Renal cortical epithelial cell (primary cell): ENCODE results near the gene ARHGAP26. TPM values are rescaled to one million over a fixed set of nuclear protein-coding genes. Genes with fewer than 3 reads are reported as not detected.
"Not testable (repeated sequence)": the region's sequence is repeated elsewhere in the genome, so short reads cannot be mapped to it uniquely, and the experiment has no call there.

Experiments
- DNase-seq: peaks from one replicate; pipeline ENCODE4 v3.0.0-alpha.2; 2011; ENCODE audit warnings: low read depth
- total RNA-seq: library from RNA; depleted of rRNA; stranded (reverse); fragments of >200 nt; gene quantifications from 2 replicates; pipeline ENCODE4 v1.2.3, GENCODE V29; 2014

ARHGAP26 gene
- total RNA-seq, 1 donor from 2014 or later, result 10.4 TPM

DNA sequence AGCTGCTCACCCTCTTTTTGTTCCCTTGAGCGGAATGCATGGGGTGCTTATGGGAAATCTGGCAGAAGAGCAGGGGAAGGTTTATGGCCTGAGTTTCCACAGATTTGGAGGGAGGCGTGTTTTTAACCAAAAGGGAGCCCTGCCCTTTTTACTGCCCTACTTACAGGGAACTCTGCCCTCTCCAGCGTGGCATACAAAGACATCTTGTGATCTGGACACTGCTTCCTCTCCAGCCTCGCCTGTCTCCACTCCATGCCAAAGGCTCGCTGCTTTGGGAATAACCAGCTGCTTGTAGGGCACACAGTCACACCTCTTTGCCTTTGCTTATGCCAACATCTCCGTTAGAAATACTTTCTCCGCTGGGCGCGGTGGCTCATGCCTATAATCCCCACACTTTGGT, 314.2 kb downstream of the ARHGAP26 start:
- DNase-seq, result no peak

GRCh38 chr5:143085319-143085917, 315.2 kb downstream of the ARHGAP26 start:
- DNase-seq, result no peak

GRCh38 chr5:143086546-143086907, 316.4 kb downstream of the ARHGAP26 start:
- no peak for DNase-seq

DNA sequence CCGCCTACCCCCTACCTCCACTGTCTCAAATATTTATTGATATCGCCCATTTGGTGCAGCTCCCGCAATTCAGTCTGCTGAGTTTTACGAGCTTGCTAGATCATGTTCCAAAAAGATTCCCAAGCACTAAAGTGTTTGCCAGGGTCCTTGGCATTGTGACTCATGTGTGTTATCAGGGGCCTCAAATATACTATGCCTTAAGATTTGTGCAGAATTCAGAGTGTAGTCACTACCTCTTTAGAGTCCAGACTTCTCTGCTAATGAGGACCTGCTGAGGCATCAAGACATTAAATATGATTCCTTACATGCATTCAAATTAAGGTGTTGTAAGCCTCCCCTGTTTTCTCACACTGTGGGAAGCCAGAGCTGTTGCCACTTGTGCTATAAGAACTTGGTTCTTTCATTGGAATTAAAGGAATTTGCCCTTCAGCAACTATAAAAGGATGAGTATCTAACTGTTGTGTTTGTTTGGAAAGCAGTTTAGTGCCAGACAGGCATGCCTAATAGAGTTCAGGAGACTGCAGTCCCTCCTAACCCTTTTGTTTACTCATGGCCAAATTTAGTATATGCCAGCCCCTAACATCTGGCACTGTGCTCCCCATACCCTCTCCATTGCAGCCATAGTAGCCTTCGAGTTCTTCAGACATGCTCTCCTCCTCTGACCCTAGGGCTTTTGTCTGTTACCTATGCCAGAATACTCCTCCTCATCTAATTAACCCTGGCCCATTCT, 316.9 kb downstream of the ARHGAP26 start:
- DNase-seq, result peak; percentile 85

DNA sequence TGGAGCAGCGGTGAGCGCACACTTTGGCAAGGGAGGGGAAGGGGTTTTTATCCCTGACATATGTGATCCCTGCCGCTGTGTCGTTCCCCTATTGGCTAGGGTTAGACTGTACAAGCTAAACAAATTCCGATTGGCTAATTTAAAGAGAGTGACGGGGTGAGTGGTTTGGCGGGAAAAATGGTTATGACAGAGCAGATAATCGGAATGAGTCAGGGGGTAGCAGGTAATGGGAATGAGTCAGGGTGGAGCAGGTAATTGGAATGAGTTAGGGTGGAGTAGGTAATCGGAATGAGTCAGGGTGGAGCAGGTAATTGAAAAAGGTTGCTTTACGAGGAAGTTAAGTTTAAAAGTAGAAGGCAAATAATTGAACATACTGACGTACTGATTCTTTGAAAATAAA, 318.5 kb downstream of the ARHGAP26 start:
- not testable (repeated sequence) for DNase-seq

- not testable (repeated sequence) for DNase-seq
These were observed 319.9 kb downstream of the ARHGAP26 start for GRCh38 chr5:143090044-143090443.

DNA sequence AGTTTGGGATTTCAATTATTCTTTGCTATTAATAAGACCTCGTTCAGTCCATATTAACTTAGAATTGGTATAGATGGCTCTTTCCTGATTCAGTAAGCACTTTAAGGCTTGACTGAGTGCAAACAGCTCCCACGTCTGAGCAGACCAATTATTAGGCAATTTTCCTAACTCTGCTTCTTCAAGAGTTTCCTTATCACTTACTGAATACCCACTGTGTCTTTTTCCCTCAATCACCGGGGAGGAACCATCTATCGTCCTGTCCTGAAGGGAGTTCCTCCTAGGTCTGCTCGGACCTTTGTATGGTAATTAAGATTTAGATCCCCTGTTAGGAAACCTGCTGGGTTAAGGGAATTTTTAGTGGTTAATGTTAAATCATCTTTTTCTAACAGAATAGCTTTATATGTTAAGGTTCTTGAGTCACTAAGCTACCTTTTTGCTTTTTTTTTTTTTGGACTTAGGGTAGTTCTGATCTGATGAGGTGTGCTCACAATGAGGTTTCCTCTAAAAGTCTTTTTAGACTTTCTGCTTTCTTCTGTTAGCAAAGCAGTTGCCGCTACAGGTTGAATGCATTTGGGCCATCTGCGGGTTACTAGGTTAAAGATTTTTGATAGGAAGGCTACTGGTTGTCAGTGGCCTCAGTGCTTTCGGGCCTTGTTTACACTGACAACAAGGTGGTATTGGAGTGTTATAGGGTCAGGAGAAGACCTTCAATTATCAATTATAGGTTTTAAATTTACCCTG, 322.7 kb downstream of the ARHGAP26 start:
- not testable (repeated sequence) for DNase-seq

GRCh38 chr5:143093452-143094086, 323.4 kb downstream of the ARHGAP26 start:
- no peak for DNase-seq

DNA sequence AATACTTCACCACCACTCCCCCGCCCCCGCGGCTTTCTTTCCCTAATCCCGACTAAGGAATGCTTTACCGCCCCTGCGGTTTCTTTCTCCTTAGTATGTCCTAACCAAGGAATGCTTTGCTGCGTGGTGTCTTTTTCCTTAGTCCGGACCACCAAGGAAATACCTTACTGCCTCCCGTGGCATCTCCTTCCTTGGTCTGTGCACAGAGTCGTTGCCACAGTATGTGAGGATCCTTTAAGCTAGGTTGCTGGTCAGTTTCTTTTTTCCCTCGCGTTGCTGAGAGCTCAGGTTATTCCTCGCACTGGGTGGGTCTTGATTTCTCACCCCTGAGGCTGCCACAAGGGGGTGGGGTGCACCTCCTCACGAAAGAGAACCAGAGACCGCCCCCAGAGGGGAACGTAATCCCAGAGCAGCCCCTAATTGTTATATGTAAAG, 323.9 kb downstream of the ARHGAP26 start:
- peak; percentile 65 for DNase-seq

- DNase-seq, result not testable (repeated sequence)
These were observed 324.4 kb downstream of the ARHGAP26 start for GRCh38 chr5:143094608-143095007.

DNA sequence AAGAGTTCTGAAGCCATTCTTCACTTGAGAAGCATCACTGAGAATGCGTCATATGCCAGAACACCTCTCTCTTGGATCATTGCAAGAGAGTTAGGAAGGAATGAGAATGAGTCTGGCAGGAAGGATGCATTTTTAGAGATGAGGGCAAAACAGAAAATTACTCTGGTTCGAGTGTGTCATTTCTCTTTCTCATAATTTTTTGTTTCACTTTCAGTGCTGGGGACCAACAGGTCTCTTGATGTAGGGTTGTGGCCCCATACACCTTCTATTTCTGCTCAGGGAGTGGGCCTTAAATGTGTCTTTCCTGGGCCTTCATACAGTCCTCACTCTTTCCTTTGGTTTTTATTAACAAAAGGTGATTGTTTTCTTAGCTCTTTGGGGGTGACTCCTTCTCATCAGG, 330.9 kb downstream of the ARHGAP26 start:
- DNase-seq, result no peak

DNA sequence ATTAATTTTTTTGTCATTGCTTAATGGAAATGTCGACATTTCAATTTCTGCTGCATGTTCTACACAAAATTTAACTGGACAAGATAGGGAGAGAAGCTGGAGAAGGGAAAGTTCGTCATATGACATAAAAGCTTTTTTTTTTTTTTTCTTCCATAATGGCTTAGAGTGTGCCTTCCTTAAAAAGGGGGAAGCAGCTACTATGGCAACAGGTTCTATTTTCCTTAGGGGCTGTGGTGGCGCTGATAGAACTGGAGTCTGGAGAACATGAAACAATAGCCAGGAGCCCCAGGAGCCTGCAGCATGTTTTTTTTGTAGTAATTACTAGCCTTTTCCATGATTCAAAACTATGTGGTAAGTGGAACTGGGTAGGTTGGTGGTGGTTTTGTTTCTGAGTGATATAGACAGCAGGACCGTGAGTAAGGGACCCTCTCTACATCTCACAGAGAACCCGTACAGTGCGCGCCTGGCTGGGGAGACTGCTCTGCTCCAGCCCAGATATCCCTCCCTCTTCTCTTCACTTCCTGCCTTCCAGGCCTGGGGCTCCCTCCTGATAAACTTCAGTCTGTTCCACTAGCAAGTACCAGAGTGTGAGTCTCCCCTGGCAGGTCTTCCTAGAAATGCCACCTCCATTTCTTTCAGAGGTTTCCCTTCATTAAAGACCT, 331.7 kb downstream of the ARHGAP26 start:
- DNase-seq, result no peak

DNA sequence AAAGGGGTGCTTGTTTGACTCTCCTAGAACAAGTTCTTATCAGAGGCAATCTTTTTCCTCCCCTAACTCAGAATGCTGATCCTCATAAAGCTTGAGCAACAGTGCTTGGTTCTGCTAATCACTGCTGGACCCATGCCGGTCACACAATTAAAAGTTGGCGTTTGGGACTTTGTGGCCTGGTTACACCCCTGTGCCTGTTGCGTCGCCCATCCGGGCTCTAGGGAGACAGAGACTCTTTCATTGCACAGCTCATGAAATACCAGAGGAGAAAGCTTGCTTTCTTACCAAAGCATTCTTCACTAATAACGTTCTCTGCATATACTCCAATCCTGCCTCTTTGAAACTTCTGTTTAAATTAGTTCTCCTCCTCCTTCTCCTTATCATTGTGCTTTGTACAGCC, 332.2 kb downstream of the ARHGAP26 start:
- no peak for DNase-seq

DNA sequence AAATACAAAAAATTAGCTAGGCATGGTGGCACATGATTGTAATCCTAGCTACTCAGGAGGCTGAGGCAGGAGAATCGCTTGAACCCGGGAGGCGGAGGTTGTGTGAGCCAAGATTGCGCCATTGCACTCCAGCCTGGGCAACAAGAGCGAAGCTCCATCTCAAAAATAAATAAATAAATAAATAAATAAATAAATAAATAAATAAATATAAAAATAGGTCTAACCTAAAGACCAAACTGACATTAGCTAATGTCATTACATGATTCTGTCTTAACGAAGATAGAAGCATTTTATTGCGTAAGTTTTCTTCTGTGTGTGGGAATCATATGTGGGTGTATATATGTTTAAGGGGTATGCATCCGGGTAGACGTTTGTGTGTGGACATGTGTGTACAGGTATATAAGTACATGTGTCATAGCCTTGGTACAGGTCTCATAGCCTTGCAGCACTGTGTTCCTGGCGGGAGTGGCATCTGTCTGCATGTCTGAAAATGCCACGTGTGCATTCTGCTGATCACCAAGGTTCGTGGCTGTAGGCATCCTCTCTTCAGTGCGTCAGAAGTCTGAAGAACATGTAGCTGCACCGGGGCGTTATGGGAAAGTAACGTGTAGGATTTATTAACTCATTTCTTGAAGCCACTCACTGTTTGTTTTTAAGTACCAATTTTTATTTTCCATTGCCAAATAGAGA, 335.2 kb downstream of the ARHGAP26 start:
- DNase-seq, result no peak

DNA sequence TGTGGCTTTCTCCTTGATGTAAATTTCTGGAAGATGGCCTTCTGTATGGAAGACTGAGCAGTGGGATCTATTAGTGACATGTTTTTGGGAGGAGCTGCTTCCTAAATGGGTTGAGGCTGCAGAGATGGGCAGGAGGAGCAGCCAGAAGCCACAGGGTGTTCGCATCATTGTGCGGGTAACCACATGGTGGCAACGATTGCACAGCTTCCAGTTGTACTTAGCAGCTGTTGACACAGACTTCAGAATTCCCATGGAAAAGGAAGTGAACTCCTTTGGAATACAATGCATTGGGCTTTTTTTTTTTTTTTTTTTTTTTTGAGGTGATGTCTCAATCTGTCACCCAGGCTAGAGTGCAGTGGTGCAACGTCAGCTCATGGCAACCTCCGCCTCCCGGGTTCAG, 336.0 kb downstream of the ARHGAP26 start:
- peak; percentile 79 for DNase-seq

DNA sequence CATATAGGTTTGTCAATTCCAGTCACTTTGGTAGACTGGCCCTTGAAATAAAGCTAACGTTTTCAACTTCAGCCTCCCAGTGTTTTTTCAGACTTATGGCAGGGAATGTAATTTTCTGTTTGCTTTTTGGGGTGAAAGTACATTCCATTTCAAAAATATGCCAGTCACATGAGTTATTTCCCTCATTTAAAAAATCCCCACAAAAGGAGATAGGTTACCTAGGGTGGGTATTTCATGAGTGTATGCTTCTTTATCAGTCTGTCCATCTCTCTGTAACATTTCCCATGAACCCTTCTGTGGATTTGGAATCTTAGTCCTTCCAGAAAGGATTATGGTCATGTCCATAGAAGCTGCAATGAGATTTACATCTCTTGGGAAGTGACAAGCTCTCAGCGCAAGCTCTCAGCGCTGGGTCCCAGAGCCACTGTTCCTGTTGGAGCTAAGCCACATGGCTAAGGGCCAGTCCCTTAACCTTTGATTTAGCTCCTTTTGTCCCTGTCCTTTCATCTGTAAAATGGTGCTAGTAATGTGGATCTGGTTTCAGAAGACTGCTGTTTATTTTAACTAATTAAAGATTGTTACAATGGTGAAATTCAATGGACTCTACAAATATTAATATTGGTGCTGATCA, 338.4 kb downstream of the ARHGAP26 start:
- peak; percentile 47 for DNase-seq

DNA sequence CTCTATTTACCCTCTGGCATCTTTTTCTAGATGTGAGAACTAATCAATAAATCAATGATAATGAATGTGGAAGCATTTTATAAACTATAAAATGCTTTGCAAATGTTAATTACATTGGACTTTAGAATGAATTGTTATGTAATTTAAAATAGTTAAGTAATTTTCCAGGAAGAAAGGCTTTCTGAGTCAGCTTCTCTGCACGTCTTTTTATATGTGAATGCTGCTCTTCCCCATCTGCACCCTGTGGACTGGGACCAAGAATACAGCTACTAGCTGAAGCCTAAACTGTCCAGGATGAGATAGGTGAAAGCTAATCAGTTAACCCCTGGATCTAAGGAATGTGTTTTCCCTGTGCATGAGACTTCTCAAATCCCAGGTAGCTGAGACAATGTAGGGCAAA, 340.4 kb downstream of the ARHGAP26 start:
- no peak for DNase-seq

DNA sequence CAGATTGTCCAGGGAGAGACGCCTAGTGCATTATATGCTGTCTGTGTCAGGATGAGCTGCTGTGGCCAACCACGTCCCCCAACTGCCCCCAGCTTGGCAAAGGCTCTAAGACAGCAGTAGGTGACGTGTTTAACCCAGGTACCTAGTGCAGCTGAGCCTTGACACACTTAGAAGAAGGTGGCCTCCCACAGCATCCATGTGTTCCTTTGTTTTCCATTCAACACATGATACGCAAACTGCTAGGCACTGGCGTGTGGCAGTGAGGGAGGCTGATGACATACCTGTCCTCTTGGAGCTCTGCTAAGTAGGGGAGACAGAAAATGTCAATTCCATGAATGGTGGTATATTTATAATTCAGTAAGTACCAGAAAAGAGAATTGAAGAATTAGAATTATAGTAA, 341.6 kb downstream of the ARHGAP26 start:
- DNase-seq, result no peak

DNA sequence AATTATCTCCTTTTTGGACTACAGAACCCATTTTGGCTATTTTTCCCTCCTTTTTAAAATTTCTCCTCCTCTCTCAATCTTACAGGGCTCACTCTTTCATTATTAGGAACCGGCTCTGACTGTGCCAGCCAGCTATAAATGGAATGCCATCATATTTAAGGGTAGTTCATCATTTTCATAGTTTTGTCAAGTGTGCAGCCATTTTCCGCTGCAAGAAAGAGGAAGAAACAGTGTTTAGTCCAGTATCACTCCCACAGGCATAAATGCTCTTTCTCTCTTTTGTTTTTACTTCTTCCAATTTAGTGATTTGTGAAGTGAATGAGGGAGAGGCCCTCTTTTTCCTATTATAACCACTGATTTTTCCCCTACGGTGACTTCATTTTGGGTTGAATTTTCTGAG, 343.3 kb downstream of the ARHGAP26 start:
- DNase-seq, result no peak

DNA sequence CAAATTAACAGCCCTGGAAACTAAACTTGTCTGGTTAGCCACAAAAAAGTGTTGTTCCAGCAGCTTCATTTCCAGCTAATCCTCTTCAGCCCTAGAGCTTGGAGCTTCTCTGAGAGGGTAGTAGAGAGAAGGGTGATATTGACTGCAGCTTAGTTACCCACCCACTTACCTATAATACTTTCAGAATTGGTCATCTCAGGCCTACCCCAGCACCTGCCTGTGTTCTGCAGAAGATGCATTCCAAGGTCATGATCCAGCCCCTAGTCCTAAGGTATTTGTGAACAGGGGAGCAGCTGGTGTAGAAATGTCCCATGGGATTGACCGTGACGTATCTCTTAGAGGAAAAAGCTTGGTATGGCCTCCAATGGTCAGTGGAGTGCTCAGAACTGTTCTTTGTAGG, 344.3 kb downstream of the ARHGAP26 start:
- no peak for DNase-seq

- no peak for DNase-seq
These were observed 345.2 kb downstream of the ARHGAP26 start for GRCh38 chr5:143115381-143115780.
